NCI-H446 (cell line): ENCODE results near the gene IGF1R.

Experiments
- DNase-seq, 2 experiments: peaks; one replicate each; lab custom pipeline; 2025; lab: John Stamatoyannopoulos, UW

The IGF1R gene

DNA sequence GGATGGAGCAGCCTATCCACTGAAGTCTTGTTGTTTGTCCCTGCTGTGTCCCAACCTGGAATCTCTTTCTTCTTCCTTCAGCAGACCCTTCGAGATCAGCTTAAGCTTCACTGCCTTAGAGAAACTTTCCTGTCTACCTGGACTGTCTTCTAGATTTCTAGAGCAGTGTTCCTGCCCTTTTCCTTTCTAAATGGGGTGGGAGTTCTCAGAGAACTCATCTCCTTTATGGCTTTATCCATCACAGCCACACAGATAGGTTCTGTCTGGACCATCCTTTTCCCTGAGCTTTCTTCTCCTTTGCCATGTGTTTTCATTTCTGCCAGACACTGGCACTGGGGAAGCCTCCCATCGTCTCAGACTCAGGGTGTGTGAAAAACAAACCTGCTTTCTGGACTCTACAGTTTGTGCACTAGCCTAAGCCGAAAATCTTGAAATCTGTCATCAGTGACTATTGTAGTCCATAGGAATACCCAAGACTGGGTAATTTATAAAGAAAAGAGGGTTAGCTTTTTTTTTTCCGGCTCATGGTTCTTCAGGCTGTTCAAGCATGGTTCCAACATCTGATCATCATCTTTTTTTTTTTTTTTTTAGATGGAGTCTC lies 181.8 kb downstream of the IGF1R start:
- DNase-seq, result no peak

DNA sequence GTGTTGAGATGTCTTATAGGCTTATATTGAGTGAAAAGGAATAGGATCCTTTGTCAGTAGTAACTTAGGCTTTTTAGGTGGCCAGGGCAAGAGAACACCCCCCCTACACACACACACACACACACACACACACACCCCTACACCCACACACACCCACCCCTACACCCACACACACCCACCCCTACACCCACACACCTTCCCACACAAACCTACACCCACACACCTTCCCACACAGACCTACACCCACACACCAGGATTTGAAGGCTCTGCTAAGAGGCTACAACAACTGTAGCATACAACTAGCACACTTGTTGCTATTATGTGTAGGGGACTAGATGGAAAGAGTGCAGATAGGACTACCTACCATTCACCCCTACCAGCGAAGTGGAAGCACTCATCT lies 186.6 kb downstream of the IGF1R start:
- DNase-seq, result no peak

DNA sequence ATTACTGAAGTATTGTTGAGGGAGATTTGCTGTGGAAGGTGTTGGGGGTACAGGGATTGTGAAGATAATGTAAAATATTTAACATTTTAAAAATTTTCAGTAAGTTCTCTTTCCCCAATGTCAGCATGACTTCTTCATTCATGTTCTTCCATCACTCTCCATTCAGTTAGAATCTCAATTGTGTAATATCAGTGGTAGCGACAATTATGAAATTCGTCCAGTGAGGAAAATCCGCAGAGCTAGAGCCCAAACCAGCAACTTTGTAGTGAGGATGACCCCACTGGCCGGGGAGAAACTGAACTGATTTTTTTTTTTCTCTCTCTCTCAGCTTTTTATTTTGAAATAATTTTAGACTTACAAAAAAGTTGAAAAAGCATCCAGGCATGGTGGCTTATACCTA lies 187.5 kb downstream of the IGF1R start:
- no peak for DNase-seq

DNA sequence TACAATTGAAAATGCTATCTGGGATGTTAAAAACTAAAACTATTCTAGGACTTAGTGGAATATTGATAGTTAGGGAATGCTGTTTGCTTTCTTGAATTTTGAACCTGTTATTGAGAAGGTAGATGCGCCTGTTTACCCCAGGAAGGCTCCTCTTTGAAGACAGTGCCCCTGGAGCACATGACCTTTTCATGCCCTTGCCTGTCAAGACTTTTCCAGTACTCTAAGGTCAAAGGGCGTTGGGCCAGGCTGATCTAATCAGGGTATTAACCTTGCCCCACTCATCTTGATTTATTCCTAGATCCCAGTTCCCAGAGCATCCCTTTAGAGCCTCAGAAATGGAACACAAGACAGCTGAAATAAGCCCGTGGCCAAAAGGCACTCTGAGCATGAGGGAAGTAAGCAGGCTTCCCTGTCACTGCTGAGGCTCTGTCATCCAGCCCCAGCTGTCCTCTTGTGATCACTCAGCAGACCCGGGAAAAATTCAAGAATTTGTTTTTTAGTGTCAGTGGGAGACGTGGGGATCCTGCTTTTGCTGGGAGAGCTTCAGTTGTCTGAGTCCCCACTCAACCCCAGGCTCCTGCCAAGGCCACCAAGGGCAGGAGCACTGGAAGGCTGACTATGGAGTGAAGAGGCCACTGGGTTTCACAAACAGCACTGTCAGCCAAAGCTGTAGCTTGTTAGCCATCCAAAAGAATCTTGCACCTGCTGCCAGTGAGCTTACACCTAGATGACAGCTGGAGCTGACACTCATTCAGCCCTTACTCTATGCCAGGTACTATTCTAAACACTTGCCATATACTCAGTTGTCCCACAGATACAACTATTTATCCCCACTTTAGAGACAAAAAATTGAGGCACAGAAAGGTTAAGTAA lies 190.3 kb downstream of the IGF1R start:
- no peak for DNase-seq

DNA sequence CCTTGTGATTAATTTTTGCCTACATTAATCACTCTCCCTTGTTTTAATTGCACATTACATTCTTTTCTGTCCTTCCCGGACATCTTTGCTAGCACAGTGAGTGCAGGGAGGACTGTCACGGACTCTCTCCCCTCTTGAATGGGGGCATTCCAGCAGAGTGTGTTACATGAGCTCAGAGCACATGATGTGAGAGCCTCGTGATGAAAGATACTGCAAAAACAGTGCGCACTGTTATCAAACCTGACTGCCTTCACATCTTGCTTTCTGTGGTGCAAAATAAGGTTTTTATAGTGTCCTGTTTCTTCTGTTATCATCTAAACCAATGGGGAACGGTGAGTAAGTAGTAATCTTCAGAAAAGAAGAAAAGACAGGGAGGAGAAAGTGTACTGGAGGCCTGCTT lies 191.7 kb downstream of the IGF1R start:
- DNase-seq, result no peak

DNA sequence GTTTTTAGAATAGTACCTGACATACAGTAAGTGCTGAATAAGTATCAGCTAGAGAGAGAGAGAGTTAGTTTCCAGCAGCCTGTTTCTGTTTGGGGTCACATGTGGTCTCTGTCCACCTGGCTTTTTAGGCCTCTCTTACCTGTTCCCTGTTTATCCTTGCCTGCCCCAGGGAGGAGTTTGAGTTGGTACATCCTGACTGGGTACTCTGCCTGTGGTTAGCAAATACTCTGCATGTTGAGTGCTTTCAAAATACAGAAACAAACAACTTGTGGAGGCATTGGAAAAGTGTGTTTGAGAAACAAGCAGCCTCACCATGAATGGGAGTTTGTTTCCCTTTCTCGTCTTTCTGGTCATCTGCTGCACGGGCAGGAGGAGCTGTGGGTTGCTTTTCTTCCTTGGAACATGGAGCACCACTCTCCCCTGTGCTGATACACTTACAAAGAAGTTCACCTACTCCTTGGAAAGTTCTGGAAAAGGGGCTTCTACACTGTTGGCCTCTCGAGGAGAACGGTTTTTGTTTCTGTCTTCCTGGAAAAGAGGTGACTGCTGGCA lies 193.2 kb downstream of the IGF1R start:
- no peak for DNase-seq

DNA sequence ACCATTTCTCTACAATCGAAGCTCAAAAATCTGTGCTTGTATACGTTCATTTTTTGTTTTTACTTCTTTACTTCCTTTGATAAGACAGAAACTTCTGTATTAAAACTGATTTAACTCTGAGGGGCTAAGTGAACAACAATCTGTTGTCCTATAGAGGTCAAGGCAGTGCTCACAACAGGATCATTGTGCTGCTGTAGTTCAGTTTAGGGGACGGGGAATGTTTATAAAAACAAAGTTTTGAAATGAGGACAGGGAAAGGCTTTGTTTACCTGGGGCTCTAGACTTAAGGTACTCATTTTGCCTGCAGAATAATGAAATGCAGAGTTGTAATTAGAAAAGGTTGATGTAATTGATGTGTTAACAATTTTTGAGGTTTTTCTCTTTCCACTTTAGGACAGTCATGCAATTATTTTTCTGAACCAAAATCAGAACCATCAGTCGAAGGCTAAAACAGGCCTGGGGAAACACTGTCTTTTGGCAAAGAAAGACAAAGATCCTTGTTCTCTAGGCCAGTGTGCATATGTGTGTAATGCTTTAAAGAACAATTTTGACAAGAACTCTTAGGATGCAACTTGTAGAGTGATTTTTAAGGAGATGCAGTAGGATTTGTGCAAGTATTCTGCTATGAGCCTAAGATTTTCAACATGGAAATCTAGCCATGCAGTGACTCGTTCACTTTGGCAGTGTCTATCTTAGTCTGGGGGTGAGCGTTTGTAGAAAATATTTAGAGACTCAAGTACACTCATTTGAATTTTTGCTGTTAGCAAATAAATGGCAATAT lies 194.0 kb downstream of the IGF1R start:
- DNase-seq, result no peak

DNA sequence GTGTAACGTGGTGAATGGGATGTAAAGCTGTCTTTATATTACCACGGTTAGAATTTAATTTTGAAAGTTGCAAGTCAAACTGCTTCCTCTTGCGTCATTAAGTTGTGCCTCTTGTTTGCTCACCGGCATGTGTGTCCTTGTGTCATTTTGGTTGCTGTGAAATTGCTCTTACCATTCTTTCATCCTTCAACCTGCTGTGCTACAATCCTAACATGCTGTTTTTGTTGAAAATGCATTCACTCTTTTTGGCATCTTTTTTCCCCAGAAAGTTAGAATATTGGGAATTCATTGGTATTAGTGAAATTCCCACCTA lies 194.6 kb downstream of the IGF1R start:
- no peak for DNase-seq

DNA sequence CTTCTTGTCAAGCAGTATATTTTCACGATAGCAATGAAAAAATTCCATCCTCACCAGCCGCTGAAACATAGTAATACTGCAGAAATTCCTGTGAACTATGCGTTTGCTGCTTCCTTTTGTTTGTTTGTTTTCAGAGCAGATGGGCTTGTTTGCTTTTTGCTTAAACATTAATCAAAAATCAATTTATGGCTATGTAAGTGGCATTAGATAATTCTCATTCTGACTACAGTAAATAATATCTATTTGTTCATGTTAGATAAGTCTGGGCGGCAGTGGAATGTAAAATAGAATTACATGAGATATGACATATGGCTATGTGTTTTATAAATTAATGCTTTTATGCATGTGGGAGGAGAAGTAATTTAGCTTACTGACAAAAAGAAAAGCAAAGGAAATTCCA lies 195.5 kb downstream of the IGF1R start:
- DNase-seq, result no peak

DNA sequence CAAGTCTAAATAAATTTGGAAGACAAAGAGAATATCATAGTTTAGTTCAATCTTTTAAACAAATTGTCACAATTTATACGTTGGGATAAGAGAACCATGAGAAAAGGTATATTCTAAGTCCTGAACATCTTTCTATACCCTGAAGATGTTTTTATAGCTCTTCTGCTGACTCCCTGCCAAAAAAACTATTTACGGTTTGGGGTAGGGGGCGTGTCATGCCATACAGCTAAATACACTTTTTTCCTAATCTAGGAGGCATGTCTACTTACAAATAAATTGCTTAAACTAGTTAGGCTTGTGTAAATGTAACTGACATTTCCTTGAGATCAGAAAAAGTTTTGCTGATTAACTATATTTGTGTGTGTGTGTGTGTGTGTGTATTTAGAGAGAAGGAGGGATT lies 195.9 kb downstream of the IGF1R start:
- no peak for DNase-seq

DNA sequence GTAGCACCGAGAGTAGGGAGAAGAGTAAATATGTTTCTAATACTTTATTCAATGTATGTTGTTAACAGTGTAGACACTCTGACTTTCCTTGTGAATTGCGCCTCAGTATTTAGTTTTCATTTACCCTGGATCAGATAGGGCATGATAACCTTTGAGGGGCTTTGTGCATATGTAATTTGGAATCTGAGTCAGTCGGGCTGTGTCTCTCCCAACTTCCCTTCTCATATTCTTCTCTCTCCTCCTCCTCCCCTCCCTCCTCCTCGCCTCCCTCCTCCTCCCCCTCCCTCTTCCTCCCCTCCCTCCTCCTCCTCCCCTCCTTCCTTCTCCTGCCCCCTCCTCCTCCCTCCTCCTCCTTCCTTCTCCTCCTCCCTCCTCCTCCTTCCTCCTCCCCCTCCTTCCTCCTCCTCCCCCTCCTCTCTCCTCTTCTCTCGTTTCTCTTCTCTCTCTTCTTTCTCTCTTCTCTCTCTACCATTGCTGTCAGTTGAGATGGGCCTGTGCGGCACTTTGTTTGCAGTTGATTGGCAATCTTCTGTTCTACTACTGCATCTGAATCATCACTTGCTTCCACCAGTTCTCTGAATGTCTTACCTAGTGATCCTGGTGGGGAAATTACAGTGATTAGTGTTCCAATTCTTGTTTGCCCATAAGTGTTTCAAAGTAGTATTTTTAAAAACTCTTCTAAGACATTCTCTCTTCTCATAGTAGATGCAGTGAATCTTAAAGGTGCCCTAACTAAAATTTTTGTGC lies 197.0 kb downstream of the IGF1R start:
- DNase-seq, result no peak

DNA sequence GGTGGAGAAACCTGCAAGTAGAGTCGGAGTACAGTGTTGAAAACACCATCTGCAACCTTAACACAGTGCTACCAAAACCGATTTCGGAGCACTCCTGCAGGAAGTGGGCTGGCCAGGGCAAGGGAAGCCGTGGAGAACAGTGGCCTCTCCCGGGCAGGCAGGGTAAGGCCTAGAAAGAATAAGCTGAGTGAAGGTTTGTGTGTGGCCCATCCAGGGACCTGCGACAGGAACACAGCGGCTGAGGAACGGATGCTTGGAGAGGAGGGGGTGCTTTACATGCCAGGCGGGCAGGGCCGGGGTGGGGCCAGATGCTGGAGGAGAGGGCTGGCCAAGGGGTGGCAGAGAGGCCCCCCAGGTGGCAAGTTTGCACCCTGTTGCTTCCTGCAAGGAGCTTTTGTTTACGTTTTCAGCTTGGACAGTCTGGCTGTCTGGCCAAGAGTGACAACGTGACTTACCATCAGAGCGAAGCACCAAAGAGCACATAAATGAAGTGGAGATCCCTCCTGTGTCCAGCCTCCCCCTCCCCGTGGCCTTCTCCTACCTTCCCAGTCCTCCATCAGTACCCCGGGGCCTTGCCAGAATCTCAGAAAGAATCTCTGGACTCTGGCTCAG lies 202.7 kb downstream of the IGF1R start:
- DNase-seq, result peak in 1 of 2 experiments; percentile 43

DNA sequence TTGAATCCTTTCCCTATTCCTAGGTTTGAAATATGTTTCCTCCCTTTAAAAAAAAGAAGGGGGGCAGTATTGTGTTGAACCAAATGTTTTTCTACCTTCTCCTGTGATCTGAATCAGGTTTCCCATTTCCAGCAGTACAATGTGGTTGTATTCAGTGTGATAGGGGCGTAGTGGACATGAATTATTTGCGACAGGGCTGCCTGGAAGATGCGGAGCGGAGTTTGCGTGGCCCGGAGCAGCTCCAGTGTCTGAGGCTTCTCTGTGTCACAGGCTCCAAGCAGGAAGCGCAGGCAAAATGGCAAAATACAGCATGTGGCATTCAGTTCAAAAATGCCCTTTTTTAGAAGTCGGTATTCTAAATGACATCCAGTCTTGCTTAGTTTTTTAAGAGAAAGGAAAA lies 204.8 kb downstream of the IGF1R start:
- peak; percentile 48 to 72 for DNase-seq

DNA sequence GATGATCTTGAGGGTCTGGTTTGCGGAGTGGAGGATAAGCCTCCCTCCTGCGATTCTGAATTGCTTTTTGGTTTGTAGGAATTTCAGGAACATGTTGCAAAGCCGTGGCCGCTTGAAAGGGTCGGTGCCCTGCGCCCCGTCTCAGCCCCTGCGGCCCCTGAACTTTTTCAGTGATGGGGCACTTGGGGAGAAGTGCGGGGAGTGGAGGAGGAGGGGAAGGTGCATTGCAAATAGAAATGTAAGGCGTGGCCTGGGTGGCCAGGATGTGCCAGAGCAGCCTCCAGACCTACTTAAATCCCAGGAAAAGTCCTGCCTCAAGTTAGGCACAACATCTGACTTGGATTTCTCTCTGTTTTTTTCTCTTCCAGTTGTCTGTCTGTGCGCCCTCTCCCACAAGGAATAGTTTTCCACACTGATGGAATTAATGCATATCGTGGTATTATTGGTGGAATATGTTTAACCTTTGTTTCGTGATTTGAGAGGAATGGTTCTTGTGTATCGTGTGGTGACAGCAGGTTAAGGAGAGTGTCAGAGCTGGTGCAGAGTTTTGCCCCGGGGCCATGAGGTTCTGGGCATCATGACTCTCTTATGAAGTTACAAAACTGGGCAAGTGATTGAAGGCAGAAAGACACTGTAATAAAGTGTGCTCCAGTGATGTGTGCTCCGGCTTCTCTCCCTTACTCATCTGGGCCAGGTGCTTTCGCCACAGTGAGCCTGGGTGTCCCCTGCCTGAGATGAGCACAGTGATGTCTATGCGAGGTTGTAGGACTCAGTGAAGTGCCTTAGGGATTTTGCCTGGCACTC lies 205.5 kb downstream of the IGF1R start:
- no peak for DNase-seq

DNA sequence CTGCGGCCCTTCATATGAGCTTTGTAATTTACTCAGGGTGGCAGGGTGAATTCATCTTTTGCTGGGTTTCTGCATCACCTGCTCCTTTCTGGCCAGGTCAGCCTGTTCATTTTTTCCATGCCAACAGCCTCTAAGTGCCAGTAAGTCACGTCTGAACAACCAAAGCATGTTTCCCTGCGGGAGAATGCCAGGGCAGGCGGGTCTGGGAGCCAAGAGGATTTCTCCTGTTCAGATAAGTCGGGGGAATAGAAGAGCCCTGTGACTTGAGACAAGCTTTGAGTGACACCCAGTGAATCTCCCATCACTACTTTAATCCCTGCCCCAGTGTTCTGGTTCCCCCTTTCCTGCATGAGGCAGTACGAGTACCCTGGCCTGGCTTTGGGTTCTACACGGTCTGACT lies 206.2 kb downstream of the IGF1R start:
- DNase-seq, result no peak

DNA sequence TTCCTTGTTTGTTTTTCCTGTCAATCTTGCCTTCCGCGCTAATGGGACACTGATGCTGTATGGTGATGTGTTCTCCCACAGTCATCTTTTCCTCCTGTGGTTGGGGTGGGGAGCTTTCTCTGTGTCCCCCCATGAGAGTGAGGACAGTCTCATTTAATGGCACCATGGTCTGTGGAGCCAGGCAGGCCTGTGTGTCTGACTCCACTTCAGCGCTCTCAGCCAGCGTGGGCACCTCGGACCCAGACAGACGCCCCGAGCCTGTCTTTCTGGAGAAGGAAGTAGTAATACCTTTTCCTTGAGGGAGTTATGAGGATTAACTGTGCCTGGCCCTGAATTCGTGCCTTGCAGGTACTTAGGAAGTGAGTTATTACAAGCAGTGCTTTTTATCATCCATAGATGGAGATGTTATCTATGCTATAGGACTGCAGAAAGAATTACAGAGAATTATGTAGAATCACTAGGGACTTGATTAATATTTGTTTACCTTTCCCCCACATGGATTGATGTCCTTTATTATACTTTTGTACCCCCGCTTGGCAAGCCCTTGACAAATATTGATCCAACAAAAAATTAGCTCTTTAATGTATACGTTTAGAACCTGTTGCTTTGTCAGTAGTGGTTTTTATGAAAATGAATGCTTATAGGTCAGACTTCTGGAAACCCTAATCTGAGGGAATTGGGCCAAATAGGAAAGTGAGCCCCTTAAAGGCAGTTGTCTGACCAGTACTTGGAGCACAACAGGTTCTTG lies 206.9 kb downstream of the IGF1R start:
- no peak for DNase-seq

DNA sequence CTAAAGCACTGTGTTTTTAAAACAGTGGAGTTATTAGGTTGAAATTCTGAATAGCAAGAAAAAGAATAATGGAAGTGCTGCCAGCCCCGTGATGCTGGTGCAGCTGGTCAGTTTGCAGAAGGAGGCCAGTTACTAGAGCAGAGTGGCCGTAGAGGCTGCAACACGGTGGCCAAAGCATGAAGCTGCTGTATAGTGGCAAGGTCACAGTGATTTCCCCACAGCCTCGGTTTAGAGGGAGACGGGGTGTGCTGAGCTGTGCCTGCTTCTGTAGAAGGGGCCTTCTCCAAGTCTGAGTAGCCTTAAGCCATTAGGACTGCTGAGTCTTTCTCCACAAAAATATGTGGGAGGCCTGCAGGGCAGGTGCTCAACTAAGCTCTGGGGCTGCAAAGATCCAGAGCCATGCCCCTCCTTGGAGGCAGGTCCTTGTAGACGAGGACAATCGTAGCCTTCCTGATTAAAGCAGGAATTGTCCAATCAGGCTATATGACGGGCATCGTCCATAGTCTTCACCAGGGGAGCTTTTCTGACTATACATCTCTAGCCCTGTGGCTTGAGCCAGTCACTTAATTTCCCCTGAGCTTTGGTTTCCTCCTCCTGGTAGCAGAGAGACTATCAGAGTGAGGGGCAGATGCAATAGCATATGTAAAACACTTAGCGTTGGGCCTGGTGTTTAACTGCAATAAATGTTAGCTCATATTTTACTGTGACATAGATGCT lies 207.6 kb downstream of the IGF1R start:
- DNase-seq, result no peak

DNA sequence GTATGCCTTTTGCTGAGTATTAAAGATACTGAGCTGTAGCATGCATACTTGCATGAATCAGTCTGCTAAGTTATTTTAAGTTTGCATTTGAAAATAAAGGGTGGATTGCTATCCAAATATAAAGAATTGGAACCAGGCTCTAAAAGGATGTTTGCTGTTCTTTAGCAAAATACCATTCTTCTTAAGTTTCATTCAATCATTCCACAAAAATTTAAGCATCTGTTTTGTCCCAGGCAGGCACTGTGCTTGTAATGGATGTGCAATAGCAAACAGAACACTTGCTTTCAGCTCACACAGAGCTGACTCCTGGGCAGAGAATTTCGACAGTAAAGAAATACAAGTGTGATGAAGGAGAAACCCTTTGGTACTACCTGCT lies 208.2 kb downstream of the IGF1R start:
- no peak for DNase-seq

DNA sequence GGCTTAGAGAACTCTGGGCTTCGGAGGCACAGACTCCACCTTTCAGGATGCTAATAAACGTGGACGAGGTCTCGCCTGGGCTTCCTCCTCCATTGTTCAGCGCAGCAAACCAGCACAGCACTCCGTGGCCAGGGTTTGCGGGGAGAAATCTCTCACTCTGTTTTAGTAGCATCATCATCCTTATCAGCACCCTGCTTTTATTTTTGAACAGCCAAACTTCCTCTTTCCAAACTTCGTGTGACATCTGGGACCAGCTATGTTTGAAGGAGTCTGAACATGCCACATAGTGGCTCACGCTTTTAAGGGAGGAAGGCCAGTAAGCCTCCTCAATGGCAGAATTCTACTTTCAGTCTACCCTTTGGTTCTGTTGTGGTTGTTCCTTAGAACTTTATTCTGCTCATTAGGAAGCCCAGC lies 210.3 kb downstream of the IGF1R start:
- DNase-seq, result no peak
